C4-2B (cell line): ENCODE measurements around the gene BHLHE40.

ENCODE experiments used
- ZFX ChIP-seq: fragments of 450-650 bp; IDR thresholded peaks from 2 replicates; pipeline ENCODE4 v1.6.1; 2017
- TF ChIP-seq, protein P1 (sequence below): fragments of 450-650 bp; conservative IDR thresholded peaks from 2 replicates; pipeline ENCODE4 v1.5.1; 2017; ENCODE audit warnings: mild to moderate bottlenecking

DNA sequence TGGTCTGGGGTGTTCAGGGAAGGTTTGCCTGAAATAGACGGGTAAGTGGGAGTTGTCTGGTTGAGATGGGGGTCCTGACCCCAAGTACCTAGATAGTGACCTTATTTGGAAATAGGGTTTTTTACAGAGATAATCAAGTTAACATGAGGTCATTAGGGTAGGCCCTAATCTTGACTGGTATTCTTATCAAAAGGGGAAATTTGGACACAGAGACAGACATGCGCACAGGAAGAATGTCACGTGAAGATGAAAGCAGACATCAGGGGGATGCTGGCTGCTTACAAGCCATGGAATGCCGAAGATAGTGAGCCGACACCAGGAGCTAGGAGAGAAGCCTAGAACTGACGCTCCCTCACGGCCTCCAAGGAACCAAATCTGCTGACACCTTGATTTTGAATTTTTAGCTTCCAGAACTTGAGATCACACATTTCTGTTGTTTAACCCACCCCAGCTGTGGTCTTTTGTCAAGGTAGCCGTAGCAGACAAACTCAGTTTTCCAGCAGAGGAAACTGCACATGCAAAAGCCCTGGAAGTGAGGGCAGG lies 17.1 kb downstream of the BHLHE40 start:
- TF ChIP-seq, protein P1, sequence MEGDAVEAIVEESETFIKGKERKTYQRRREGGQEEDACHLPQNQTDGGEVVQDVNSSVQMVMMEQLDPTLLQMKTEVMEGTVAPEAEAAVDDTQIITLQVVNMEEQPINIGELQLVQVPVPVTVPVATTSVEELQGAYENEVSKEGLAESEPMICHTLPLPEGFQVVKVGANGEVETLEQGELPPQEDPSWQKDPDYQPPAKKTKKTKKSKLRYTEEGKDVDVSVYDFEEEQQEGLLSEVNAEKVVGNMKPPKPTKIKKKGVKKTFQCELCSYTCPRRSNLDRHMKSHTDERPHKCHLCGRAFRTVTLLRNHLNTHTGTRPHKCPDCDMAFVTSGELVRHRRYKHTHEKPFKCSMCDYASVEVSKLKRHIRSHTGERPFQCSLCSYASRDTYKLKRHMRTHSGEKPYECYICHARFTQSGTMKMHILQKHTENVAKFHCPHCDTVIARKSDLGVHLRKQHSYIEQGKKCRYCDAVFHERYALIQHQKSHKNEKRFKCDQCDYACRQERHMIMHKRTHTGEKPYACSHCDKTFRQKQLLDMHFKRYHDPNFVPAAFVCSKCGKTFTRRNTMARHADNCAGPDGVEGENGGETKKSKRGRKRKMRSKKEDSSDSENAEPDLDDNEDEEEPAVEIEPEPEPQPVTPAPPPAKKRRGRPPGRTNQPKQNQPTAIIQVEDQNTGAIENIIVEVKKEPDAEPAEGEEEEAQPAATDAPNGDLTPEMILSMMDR: no peak
- no peak for TF ChIP-seq ZFX
